Panc1 (cell line): ENCODE measurements around the gene PRR36.

Source experiments
- CTCF ChIP-seq: fragments of 450-650 bp; IDR thresholded peaks from 2 replicates; pipeline ENCODE4 v1.5.1; 2017; ENCODE audit warnings: mild to moderate bottlenecking
- POLR2AphosphoS5 ChIP-seq: IDR thresholded peaks from 2 replicates; pipeline ENCODE4 v1.6.1; 2012; ENCODE audit warnings: mild to moderate bottlenecking, low read depth, low read length, moderate library complexity
- SIN3A ChIP-seq: IDR thresholded peaks from 2 replicates; pipeline ENCODE4 v1.6.1; 2012; ENCODE audit warnings: low read depth, mild to moderate bottlenecking, low read length, moderate library complexity, borderline replicate concordance; ENCODE audit not compliant: insufficient read depth
- TCF7L2 ChIP-seq: IDR thresholded peaks from 2 replicates; pipeline ENCODE4 v1.6.1; 2011; ENCODE audit warnings: mild to moderate bottlenecking, low read depth, low read length, inconsistent platforms

- TF ChIP-seq CTCF (no peak), TCF7L2 (no peak), SIN3A (no peak), POLR2AphosphoS5 (no peak)
These were observed 33.4 kb upstream of the PRR36 start for GRCh38 chr19:7907544-7907943.
